GM19452 (cell line): ENCODE data around the gene AKIRIN2.
A peak's percentile ranks its signal among the peaks of the same experiment; 100 is the strongest.

ENCODE experiments used
- ATAC-seq: cut with Tn5 transposase; IDR thresholded peaks from one replicate; pipeline ENCODE4 v1.9.1; 2021; ENCODE audit not compliant: unreplicated experiment

Gene AKIRIN2

GRCh38 chr6:87658516-87658915 is 43.5 kb downstream of the AKIRIN2 start:
- no peak for ATAC-seq

GRCh38 chr6:87656857-87657256 is 45.2 kb downstream of the AKIRIN2 start:
- ATAC-seq: peak; percentile 81

GRCh38 chr6:87655824-87656223 is 46.2 kb downstream of the AKIRIN2 start:
- ATAC-seq: no peak

GRCh38 chr6:87654875-87655454 is 47.1 kb downstream of the AKIRIN2 start:
- no peak for ATAC-seq

GRCh38 chr6:87654122-87654521 is 47.9 kb downstream of the AKIRIN2 start:
- ATAC-seq: no peak

- ATAC-seq: no peak
These were observed 48.7 kb downstream of the AKIRIN2 start for GRCh38 chr6:87653074-87653962.

- no peak for ATAC-seq
These were observed 57.0 kb downstream of the AKIRIN2 start for GRCh38 chr6:87645080-87645479.

GRCh38 chr6:87641065-87641692 is 60.9 kb downstream of the AKIRIN2 start:
- ATAC-seq: no peak

- no peak for ATAC-seq
These were observed 62.7 kb downstream of the AKIRIN2 start for GRCh38 chr6:87639373-87639772.

- ATAC-seq: no peak
These were observed 64.9 kb downstream of the AKIRIN2 start for GRCh38 chr6:87637106-87637505.

- no peak for ATAC-seq
These were observed 65.7 kb downstream of the AKIRIN2 start for GRCh38 chr6:87636315-87636714.

GRCh38 chr6:87633851-87634250 is 68.2 kb downstream of the AKIRIN2 start:
- ATAC-seq: no peak

- ATAC-seq: no peak
These were observed 71.3 kb downstream of the AKIRIN2 start for GRCh38 chr6:87630746-87631145.

GRCh38 chr6:87628881-87629280 is 73.2 kb downstream of the AKIRIN2 start:
- ATAC-seq: no peak

- no peak for ATAC-seq
These were observed 73.6 kb downstream of the AKIRIN2 start for GRCh38 chr6:87628424-87628823.
